Measurements from ENCODE around the gene SYN1.

SYN1 gene

DNA sequence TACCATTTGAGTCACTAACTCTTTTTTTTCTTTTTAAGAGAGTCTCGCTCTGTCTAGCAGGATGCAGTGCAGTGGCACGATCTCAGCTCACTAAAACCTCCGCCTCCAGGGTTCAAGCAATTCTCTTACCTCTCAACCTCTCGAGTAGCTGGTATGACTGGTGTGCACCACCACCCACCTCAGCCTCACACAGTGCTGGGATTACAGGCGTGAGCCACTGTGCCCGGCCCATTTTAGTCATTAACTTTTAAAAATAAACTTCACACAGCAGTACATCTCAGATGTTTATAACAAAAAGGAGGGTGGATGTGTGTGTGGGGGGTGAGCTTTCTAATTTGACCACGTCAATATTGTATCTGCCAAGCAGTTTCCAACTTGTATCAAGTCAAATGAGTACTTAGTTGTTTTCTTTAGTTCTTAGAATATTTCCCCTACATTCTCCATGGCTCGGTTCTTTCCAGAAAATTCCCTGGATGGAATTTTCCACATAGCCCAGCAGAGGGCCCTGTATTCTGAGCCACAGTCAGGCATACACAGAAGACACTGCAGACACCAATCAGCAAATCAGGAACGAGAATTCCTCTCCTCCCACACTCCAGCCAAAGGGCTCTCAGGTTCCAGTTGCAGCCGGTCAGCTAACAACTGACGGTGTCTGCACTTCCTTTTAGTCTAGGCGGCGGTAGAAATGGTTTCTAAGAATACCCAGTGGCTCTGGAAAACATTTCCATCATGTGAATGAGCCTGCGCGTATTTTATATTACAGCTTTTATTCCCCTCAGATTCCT is 78.7 kb downstream of the SYN1 start:
- in situ Hi-C loops (cut with MboI; ENCODE audit: low sequenced_read_pairs), result no loop called here

DNA sequence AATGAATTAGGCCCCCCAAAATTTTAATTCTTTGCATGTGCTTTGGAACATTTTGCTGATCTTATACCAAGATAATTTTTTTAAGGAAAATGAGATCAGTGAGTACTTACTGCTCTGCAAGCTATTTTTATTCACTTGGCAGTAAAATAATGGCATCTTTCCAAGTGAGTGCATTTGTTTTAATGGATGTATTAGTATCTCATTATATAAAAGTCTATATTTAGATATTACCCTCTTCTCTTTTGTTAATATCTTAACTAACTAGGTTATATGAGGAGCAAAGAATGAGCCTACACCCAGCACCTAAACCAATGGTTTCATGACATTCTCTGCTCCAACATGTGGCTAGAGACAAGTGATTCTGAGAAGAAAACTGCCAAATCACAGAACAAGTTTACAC is 79.8 kb downstream of the SYN1 start:
- in situ Hi-C loops (cut with MboI; ENCODE audit: low sequenced_read_pairs), result no loop called here

DNA sequence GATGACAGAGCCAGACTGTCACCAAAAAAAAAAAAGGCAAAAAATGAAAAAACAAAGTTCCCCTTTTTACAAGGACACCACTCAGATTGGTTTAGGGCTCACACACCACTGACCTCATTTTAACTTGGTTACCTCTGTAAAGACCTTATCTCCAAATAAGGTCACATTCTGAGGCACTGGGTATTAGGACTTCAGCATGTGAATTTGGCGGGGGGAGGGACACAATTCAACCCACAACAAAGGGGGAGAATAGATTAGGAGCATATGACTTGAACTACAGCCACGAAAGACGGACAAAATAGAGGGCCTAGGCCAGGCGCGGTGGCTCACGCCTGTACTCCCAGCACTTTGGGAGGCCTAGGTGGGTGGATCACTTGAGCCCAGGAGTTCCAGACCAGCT is 89.6 kb downstream of the SYN1 start:
- in situ Hi-C loops (cut with MboI; ENCODE audit: low sequenced_read_pairs), result no loop called here

DNA sequence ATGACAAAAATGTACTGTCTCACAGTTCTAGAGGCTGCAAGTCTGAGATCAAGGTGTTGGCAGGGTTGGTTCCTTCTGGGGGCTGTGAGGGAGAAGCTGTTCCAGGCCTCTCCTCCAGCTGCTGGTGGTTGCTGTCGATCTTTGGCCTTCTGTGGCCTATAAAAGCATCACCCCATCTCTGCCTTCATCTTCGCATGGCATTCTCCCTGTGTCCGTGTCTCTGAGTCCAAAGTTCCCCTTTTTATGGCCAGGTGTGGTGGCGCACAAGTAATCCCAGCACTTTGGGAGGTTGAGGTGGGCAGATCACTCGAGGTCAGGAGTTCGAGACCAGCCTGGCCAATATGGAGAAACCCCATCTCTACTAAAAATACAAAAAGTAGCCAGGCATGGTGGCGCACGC is 90.1 kb downstream of the SYN1 start:
- in situ Hi-C loops (cut with MboI; ENCODE audit: low sequenced_read_pairs), result no loop called here

DNA sequence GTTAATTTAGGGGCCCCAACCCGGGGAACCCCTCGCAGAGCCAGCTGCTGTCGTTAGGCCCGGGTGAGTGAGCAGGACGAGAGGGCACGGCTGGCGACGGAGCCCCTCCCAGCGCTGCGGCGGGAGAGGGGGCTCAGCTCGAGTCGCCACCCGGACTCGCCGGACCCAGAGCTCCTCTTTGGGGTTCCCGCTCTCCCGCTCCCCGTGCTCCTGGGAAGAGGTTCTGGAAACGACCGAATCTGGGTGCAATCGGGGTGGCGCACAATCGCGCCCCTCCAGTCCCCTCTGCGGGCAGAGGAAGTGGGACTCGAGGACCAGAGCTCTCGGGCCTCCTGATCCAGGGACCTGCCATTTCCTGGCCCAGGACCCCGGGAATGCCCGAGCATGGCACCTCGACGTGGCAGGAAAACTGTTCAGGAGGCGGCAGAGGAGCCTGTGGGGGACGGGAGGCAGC is 95.9 kb downstream of the SYN1 start:
- in situ Hi-C loops (cut with MboI; ENCODE audit: low sequenced_read_pairs), result no loop called here

DNA sequence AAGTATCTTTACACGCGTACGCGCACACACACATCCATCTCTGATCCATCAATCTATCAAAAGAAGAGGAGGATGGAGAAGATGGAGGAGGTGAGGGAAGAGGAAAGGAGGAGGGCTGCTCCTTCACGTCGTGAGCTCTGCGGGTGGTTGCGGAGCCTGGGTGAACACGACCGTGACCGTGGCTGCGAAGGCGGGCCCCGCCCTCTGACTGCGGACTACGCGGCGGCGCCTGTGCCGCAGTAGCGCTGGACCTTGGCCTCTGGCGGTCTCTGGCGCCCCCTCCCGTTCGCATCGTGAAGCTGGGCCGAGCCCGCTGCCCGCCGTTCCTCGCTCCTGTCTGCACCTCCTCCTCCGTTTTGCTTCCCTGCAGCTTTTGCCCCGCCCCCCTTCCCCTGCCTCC is 96.4 kb downstream of the SYN1 start:
- in situ Hi-C loops (cut with MboI; ENCODE audit: low sequenced_read_pairs), result no loop called here
